GM12878 (cell line): Measurements from ENCODE around the gene COPE. TPM values are rescaled to one million over a fixed set of nuclear protein-coding genes. Genes with fewer than 3 reads are reported as not detected.

Source experiments
- BCL3 ChIP-seq: IDR thresholded peaks from 2 replicates; pipeline ENCODE4 v1.6.1; 2011; ENCODE audit warnings: borderline replicate concordance, low read depth, mild to moderate bottlenecking, moderate library complexity, low read length; ENCODE audit not compliant: insufficient read depth, poor library complexity, severe bottlenecking
- CBX3 ChIP-seq: fragments of 200-600 bp; sonication (generic); IDR thresholded peaks from 2 replicates; pipeline ENCODE4 v1.6.1; 2016; ENCODE audit warnings: low read depth, borderline replicate concordance
- CHD1 ChIP-seq: IDR thresholded peaks from 2 replicates; pipeline ENCODE4 v1.6.1; 2012; ENCODE audit warnings: low read depth, low read length, improper control_type of control experiment
- EP300 ChIP-seq, 2 experiments: fragments of 150-350 bp in 1 of 2; IDR thresholded peaks; 2 replicates each; pipeline ENCODE4 v1.6.1; 2011 to 2012; ENCODE audit warnings: low read depth in 2 of 2, low read length in 2 of 2, borderline replicate concordance in 1 of 2, improper control_type of control experiment in 1 of 2, inconsistent platforms in 1 of 2; ENCODE audit not compliant: control insufficient read depth in 1 of 2
- ETV6 ChIP-seq, 2 experiments: fragments of 450-650 bp in 1 of 2; IDR thresholded peaks in 1 of 2; conservative IDR thresholded peaks in 1 of 2; 2 replicates each; pipeline ENCODE4 v1.6.1; 2014; ENCODE audit warnings: antibody characterized with exemption in 1 of 2, borderline replicate concordance in 1 of 2, low read depth in 1 of 2, mild to moderate bottlenecking in 1 of 2, moderate library complexity in 1 of 2
- FOXM1 ChIP-seq: IDR thresholded peaks from 2 replicates; pipeline ENCODE4 v1.6.1; 2012; ENCODE audit warnings: low read depth, mild to moderate bottlenecking, inconsistent platforms, low read length, moderate library complexity
- HCFC1 ChIP-seq: fragments of 150-350 bp; IDR thresholded peaks from 2 replicates; pipeline ENCODE4 v1.6.1; 2014; ENCODE audit warnings: low read length
- KAT2A ChIP-seq: conservative IDR thresholded peaks from 2 replicates; pipeline ENCODE4 v1.6.1; 2011; ENCODE audit warnings: low read depth, low read length; ENCODE audit not compliant: control insufficient read depth
- LARP7 ChIP-seq: fragments of 450-650 bp; IDR thresholded peaks from 2 replicates; pipeline ENCODE4 v1.6.1; 2017; ENCODE audit warnings: mild to moderate bottlenecking
- MEF2A ChIP-seq: IDR thresholded peaks from 2 replicates; pipeline ENCODE4 v1.6.1; 2011; ENCODE audit warnings: low read depth, mild to moderate bottlenecking, low read length, moderate library complexity; ENCODE audit not compliant: insufficient read depth
- NR2C1 ChIP-seq: fragments of 450-650 bp; IDR thresholded peaks from 2 replicates; pipeline ENCODE4 v1.6.1; 2017; ENCODE audit warnings: antibody characterized with exemption, mild to moderate bottlenecking, moderate library complexity
- NRF1 ChIP-seq: conservative IDR thresholded peaks from 2 replicates; pipeline ENCODE4 v1.6.1; 2011; ENCODE audit warnings: mild to moderate bottlenecking, low read depth, low read length, improper control_type of control experiment
- USF1 ChIP-seq: IDR thresholded peaks from 2 replicates; pipeline ENCODE4 v1.6.1; 2011; ENCODE audit warnings: borderline replicate concordance, low read depth, mild to moderate bottlenecking, moderate library complexity, mixed read lengths, low read length; ENCODE audit not compliant: insufficient read depth; ENCODE audit errors: extremely low read length
- ZNF274 ChIP-seq: IDR thresholded peaks from one replicate; pipeline ENCODE4 v1.8.0; 2011; ENCODE audit not compliant: insufficient read length, insufficient read depth
- ZNF592 ChIP-seq: fragments of 450-650 bp; IDR thresholded peaks from 2 replicates; pipeline ENCODE4 v1.6.1; 2017; ENCODE audit warnings: mild to moderate bottlenecking, moderate library complexity
- ZNF622 ChIP-seq: fragments of 450-650 bp; IDR thresholded peaks from 2 replicates; pipeline ENCODE4 v1.6.1; 2017; ENCODE audit warnings: mild to moderate bottlenecking, inconsistent platforms
- ZNF687 ChIP-seq: fragments of 450-650 bp; IDR thresholded peaks from 2 replicates; pipeline ENCODE4 v1.6.1; 2017; ENCODE audit warnings: mild to moderate bottlenecking, moderate library complexity
- polyA plus RNA-seq, 11 experiments: library from polyadenylated mRNA; depleted of rRNA in 4 of 11; unstranded in 6 of 11; stranded (reverse) in 5 of 11; fragments of >200 nt; fragmentation: Nextera tagmentation in 4 of 11; fragmentation: Illumina TruSeq in 1 of 11; extraction: Ambion mirVana in 4 of 11; extraction: Trizol in 1 of 11; gene quantifications; 1 replicate in 1 of 11; 2 replicates in 10 of 11; pipeline versions ENCODE4 v1.2.1 to v1.2.3, GENCODE V29; 2011 to 2016; ENCODE audit warnings: inconsistent platforms in 2 of 11, missing spikeins in 2 of 11, low read depth in 1 of 11
- total RNA-seq, 4 experiments: library from RNA; depleted of rRNA in 3 of 4; stranded (reverse); fragments of >200 nt in 3 of 4; fragmentation: Illumina TruSeq in 1 of 4; extraction: Trizol in 1 of 4; gene quantifications; 2 replicates each; pipeline versions ENCODE4 v1.2.1 to v1.2.3, GENCODE V29; 2013 to 2021

COPE gene
- total and polyA plus RNA-seq, 10 of the 15 experiments (the other 5 are each of a cell fraction or from before 2014, with no cell fraction given): 3.5 to 464 (median 222) TPM

GRCh38 chr19:18919086-18919899, at the start of gene COPE, which contains the start of gene DDX49 (continued):
- peak; percentile 3 for TF ChIP-seq USF1
- TF ChIP-seq CHD1: peak; percentile 86; the same call in 1 of the 2 replicates
- TF ChIP-seq ZNF622: no peak
- no peak for TF ChIP-seq CBX3
- TF ChIP-seq HCFC1: peak; percentile 97
- no peak for TF ChIP-seq KAT2A
- no peak for TF ChIP-seq MEF2A
- TF ChIP-seq NR2C1: peak; percentile 49; the same call in 1 of the 2 replicates
- no peak; the same call in 1 of the 2 replicates for TF ChIP-seq FOXM1
- TF ChIP-seq LARP7: peak; percentile 65; the same call in 1 of the 2 replicates
- TF ChIP-seq ETV6 (conservative IDR thresholded peaks at IDR 0.05 in 1 of 2, IDR thresholded peaks at IDR 0.05 in 1 of 2; ENCODE audit: borderline replicate concordance in 1 of 2, low read depth in 1 of 2): no peak
- TF ChIP-seq BCL3: no peak
- peak; percentile 37; the same call in 1 of the 2 replicates for TF ChIP-seq ZNF687
- no peak; the same call in 1 of the 2 replicates for TF ChIP-seq NRF1
- no peak for TF ChIP-seq ZNF592
- peak in 1 of 2 experiments; percentile 35; a peak in 1 of 4 replicates for TF ChIP-seq EP300 (IDR thresholded peaks at IDR 0.05; ENCODE audit: borderline replicate concordance in 1 of 2, control insufficient read depth in 1 of 2, low read depth in 2 of 2, low read length in 2 of 2)
- no peak for TF ChIP-seq ZNF274
